HG03060 (cell line): ENCODE results near the gene MAPRE3.

ENCODE experiments used
- ATAC-seq: cut with Tn5 transposase; IDR thresholded peaks from one replicate; pipeline ENCODE4 v1.9.1; 2021; ENCODE audit warnings: low read depth, moderate number of reproducible peaks; ENCODE audit not compliant: unreplicated experiment

Gene MAPRE3

GRCh38 chr2:27033253-27033852, 62.9 kb downstream of the MAPRE3 start:
- ATAC-seq: no peak

- ATAC-seq: no peak
Observed at GRCh38 chr2:27038012-27038411, 67.6 kb downstream of the MAPRE3 start.

- ATAC-seq: no peak
Observed at GRCh38 chr2:27038631-27039339, 68.3 kb downstream of the MAPRE3 start.

GRCh38 chr2:27039426-27039825, 69.0 kb downstream of the MAPRE3 start:
- no peak for ATAC-seq

GRCh38 chr2:27039871-27040270, 69.4 kb downstream of the MAPRE3 start:
- ATAC-seq: no peak

GRCh38 chr2:27040282-27040681, 69.8 kb downstream of the MAPRE3 start:
- ATAC-seq: no peak

- ATAC-seq: peak; percentile 25
Observed at GRCh38 chr2:27041752-27042151, 71.3 kb downstream of the MAPRE3 start.

GRCh38 chr2:27042159-27042661, 71.8 kb downstream of the MAPRE3 start:
- peak; percentile 53 for ATAC-seq

GRCh38 chr2:27042985-27043634, 72.7 kb downstream of the MAPRE3 start:
- no peak for ATAC-seq

- ATAC-seq: no peak
Observed at GRCh38 chr2:27049422-27050280, 79.2 kb downstream of the MAPRE3 start.

GRCh38 chr2:27050281-27050995, 80.0 kb downstream of the MAPRE3 start:
- ATAC-seq: peak; percentile 44

- peak; percentile 55 for ATAC-seq
Observed at GRCh38 chr2:27050996-27051901, 80.8 kb downstream of the MAPRE3 start, which contains the start of gene AGBL5. TSS of gene AGBL5 (plus strand) at chr2:27051668. CDS start at chr2:27052959, 1,291 bp downstream.

GRCh38 chr2:27051902-27052645, 81.6 kb downstream of the MAPRE3 start:
- ATAC-seq: no peak

- no peak for ATAC-seq
Observed at GRCh38 chr2:27053321-27053720, 82.9 kb downstream of the MAPRE3 start.

GRCh38 chr2:27053776-27054175, 83.3 kb downstream of the MAPRE3 start:
- ATAC-seq: no peak

GRCh38 chr2:27054721-27055120, 84.3 kb downstream of the MAPRE3 start:
- ATAC-seq: no peak

- ATAC-seq: no peak
Observed at GRCh38 chr2:27057184-27057583, 86.7 kb downstream of the MAPRE3 start.

GRCh38 chr2:27058210-27058609, 87.8 kb downstream of the MAPRE3 start:
- no peak for ATAC-seq
